Left ventricle myocardium inferior (tissue), 1 donor: ENCODE results near the gene TPCN2. TPM values are rescaled to one million over a fixed set of nuclear protein-coding genes. Genes with fewer than 3 reads are reported as not detected.
A peak's percentile ranks its signal among the peaks of the same experiment; 100 is the strongest.

ENCODE experiments used
- DNase-seq: peaks from one replicate; pipeline ENCODE4 v3.0.0-alpha.2; 2020
- H3K27ac ChIP-seq: fragments of 200-600 bp; replicated peaks from 2 replicates; pipeline ENCODE4 v1.8.0; 2021
- H3K27me3 ChIP-seq: fragments of 200-600 bp; 2 replicates; pipeline ENCODE4 v1.8.0; 2021; ENCODE audit warnings: low read depth
- H3K36me3 ChIP-seq: fragments of 200-600 bp; 2 replicates; pipeline ENCODE4 v1.8.0; 2021
- H3K4me1 ChIP-seq: fragments of 200-600 bp; 2 replicates; pipeline ENCODE4 v1.8.0; 2021
- H3K4me3 ChIP-seq: fragments of 200-600 bp; 2 replicates; pipeline ENCODE4 v1.8.0; 2021; ENCODE audit warnings: mild to moderate bottlenecking, moderate library complexity
- H3K9me3 ChIP-seq: fragments of 200-600 bp; replicated peaks from 2 replicates; pipeline ENCODE4 v1.8.0; 2021
- intact Hi-C: fragments of 100-400 bp; cut with micrococcal nuclease; formaldehyde crosslinking; loops from one replicate; pipeline ENCODE4 v1.11.0; 2022
- total RNA-seq: library from RNA; stranded (reverse); fragmentation: NEBNext Ultra II Directional; extraction: Animal tissue kit (Norgen Biotek cat#: 25700); gene quantifications from one replicate; pipeline ENCODE4 v1.2.1, GENCODE V29; 2021
- TF ChIP-seq, protein P1 (sequence below): fragments of 200-600 bp; IDR thresholded peaks from 2 replicates; pipeline ENCODE4 v1.8.0; 2021; ENCODE audit warnings: antibody characterized with exemption, mild to moderate bottlenecking, borderline replicate concordance
- donor health status: DM: no; HTN: yes; CAD: no; lungs with severe emphysema.

Gene TPCN2
- total RNA-seq, 1 donor from 2014 or later = 9.2 TPM

GRCh38 chr11:69163842-69164241 lies 115.1 kb downstream of the TPCN2 start:
- no peak overlapping the region for H3K4me3 ChIP-seq
- no peak for DNase-seq
- H3K9me3 ChIP-seq = peaks cover 15% of the 10 kb centered on the region
- H3K27ac ChIP-seq = no peak overlapping the region
- no peaks in the 10 kb centered on the region for H3K27me3 ChIP-seq
- TF ChIP-seq, protein P1, sequence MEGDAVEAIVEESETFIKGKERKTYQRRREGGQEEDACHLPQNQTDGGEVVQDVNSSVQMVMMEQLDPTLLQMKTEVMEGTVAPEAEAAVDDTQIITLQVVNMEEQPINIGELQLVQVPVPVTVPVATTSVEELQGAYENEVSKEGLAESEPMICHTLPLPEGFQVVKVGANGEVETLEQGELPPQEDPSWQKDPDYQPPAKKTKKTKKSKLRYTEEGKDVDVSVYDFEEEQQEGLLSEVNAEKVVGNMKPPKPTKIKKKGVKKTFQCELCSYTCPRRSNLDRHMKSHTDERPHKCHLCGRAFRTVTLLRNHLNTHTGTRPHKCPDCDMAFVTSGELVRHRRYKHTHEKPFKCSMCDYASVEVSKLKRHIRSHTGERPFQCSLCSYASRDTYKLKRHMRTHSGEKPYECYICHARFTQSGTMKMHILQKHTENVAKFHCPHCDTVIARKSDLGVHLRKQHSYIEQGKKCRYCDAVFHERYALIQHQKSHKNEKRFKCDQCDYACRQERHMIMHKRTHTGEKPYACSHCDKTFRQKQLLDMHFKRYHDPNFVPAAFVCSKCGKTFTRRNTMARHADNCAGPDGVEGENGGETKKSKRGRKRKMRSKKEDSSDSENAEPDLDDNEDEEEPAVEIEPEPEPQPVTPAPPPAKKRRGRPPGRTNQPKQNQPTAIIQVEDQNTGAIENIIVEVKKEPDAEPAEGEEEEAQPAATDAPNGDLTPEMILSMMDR = no peak
- H3K4me1 ChIP-seq = peaks cover 37% of the 10 kb centered on the region
- H3K36me3 ChIP-seq = no peaks in the 10 kb centered on the region
- intact Hi-C loops = no loop called here

DNA sequence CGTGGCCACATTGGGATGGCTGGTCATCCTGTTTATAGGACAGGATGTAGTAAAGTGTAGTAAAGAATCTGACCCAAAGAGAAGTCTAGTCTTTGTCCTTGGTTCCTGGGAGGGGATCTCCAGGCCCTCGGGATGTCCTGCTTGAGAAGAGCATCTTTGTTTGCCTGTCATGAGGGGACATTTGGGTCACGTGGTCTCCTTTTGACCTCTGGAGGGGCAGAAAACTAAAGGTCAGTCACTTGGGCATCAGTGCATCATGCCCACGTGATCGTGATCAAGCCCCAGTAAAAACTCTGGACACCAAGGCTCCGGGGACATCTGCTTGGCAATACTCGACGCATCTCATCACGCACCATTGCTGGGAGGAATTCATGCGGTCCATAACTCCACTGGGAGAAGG lies 116.1 kb downstream of the TPCN2 start:
- Histone ChIP-seq H3K36me3 (no peaks in the 10 kb centered on the region), H3K4me3 (no peak overlapping the region), H3K9me3 (peaks cover 15% of the 10 kb centered on the region), H3K27ac (no peak overlapping the region), H3K4me1 (peaks cover 37% of the 10 kb centered on the region), H3K27me3 (no peaks in the 10 kb centered on the region)
- TF ChIP-seq, protein P1 = no peak
- DNase-seq = no peak
- intact Hi-C loops = no loop called here

- TF ChIP-seq, protein P1 = no peak
- H3K27ac ChIP-seq = no peak overlapping the region
- intact Hi-C loops = no loop called here
- H3K27me3 ChIP-seq = no peaks in the 10 kb centered on the region
- H3K4me3 ChIP-seq = no peak overlapping the region
- no peaks in the 10 kb centered on the region for H3K36me3 ChIP-seq
- peaks cover 28% of the 10 kb centered on the region for H3K4me1 ChIP-seq
- H3K9me3 ChIP-seq = peaks cover 15% of the 10 kb centered on the region
- no peak for DNase-seq
Measured at GRCh38 chr11:69165775-69166174, 117.0 kb downstream of the TPCN2 start.

- H3K36me3 ChIP-seq = no peaks in the 10 kb centered on the region
- TF ChIP-seq, protein P1 = no peak
- intact Hi-C loops = no loop called here
- peaks cover 21% of the 10 kb centered on the region for H3K4me1 ChIP-seq
- H3K27ac ChIP-seq = peak overlapping the region; percentile 31
- peak; percentile 30 for DNase-seq
- H3K4me3 ChIP-seq = peak overlapping the region; percentile 2
- peaks cover 15% of the 10 kb centered on the region for H3K9me3 ChIP-seq
- no peaks in the 10 kb centered on the region for H3K27me3 ChIP-seq
Measured at GRCh38 chr11:69166218-69167115, 117.7 kb downstream of the TPCN2 start.

GRCh38 chr11:69167130-69167915 lies 118.6 kb downstream of the TPCN2 start:
- Histone ChIP-seq H3K9me3 (peaks cover 15% of the 10 kb centered on the region), H3K4me3 (no peak overlapping the region), H3K4me1 (peaks cover 16% of the 10 kb centered on the region), H3K36me3 (no peaks in the 10 kb centered on the region), H3K27ac (no peak overlapping the region), H3K27me3 (no peaks in the 10 kb centered on the region)
- TF ChIP-seq, protein P1 = no peak
- no peak for DNase-seq
- intact Hi-C loops = no loop called here
